ENCODE data around the gene UST. TPM values are rescaled to one million over a fixed set of nuclear protein-coding genes. Genes with fewer than 3 reads are reported as not detected.
"Not testable (repeated sequence)": the region's sequence is repeated elsewhere in the genome, so short reads cannot be mapped to it uniquely, and the experiment has no call there.

UST gene
- total and polyA plus RNA-seq, 7 experiments from 2014 or later, result 0.35 to 2.6 (median 0.46) TPM; not detected in 2

GRCh38 chr6:148853113-148853512, 106.3 kb downstream of the UST start:
- H3K4me3 Mint-ChIP-seq; CTCF ChIA-PET; H3K27ac ChIP-seq (ENCODE audit: low read depth, low read length); intact Hi-C loops (cut with micrococcal nuclease); H3K4me1 ChIP-seq (ENCODE audit: control insufficient read depth in 2 of 2, insufficient read depth in 2 of 2, low read length in 2 of 2); H3K27me3 ChIP-seq (ENCODE audit: control insufficient read depth in 2 of 2, insufficient read depth in 2 of 2, low read length in 2 of 2); ATAC-seq; H3K4me1 Mint-ChIP-seq; H3K27ac Mint-ChIP-seq; H3K9me3 Mint-ChIP-seq; DNase-seq; H3K4me3 ChIP-seq (ENCODE audit: low read length); POLR2A ChIA-PET; H3K9me3 ChIP-seq (ENCODE audit: control insufficient read depth in 2 of 3, low read length in 3 of 3); H3K36me3 ChIP-seq (ENCODE audit: control insufficient read depth in 2 of 3, insufficient read depth in 3 of 3, low read length in 3 of 3); H3K36me3 Mint-ChIP-seq: not testable (repeated sequence)
- peaks cover 8 to 27% (median 12%) of the 10 kb centered on the region in 5 donors for H3K27me3 Mint-ChIP-seq

GRCh38 chr6:148854096-148854495, 107.3 kb downstream of the UST start:
- ATAC-seq (no peak), DNase-seq (no peak)
- Mint-ChIP-seq H3K9me3 (peaks cover 0 to 3% (median 0%) of the 10 kb centered on the region in 11 donors), H3K36me3 (no peaks in the 10 kb centered on the region), H3K4me3 (no peak overlapping the region), H3K4me1 (peaks cover 0 to 4% (median 0%) of the 10 kb centered on the region in 7 donors), H3K27ac (no peak overlapping the region), H3K27me3 (peaks cover 8 to 27% (median 12%) of the 10 kb centered on the region in 5 donors)
- no peak overlapping the region for H3K4me3 ChIP-seq (ENCODE audit: low read length)
- H3K9me3 ChIP-seq (ENCODE audit: control insufficient read depth in 2 of 3, low read length in 3 of 3), result no peaks in the 10 kb centered on the region
- no peaks in the 10 kb centered on the region for H3K4me1 ChIP-seq (ENCODE audit: control insufficient read depth in 2 of 2, insufficient read depth in 2 of 2, low read length in 2 of 2)
- no peak overlapping the region for H3K27ac ChIP-seq (ENCODE audit: low read depth, low read length)
- POLR2A ChIA-PET, result no interaction called here
- H3K36me3 ChIP-seq (ENCODE audit: control insufficient read depth in 2 of 3, insufficient read depth in 3 of 3, low read length in 3 of 3), result no peaks in the 10 kb centered on the region
- H3K27me3 ChIP-seq (ENCODE audit: control insufficient read depth in 2 of 2, insufficient read depth in 2 of 2, low read length in 2 of 2), result no peaks in the 10 kb centered on the region
- CTCF ChIA-PET, result no interaction called here
- intact Hi-C loops (cut with micrococcal nuclease), result no loop called here

GRCh38 chr6:148854992-148855391, 108.2 kb downstream of the UST start:
- H3K4me1 ChIP-seq (ENCODE audit: control insufficient read depth in 2 of 2, insufficient read depth in 2 of 2, low read length in 2 of 2), result no peaks in the 10 kb centered on the region
- intact Hi-C loops (cut with micrococcal nuclease), result no loop called here
- H3K27ac Mint-ChIP-seq, result no peak overlapping the region
- ChIA-PET POLR2A (no interaction called here), CTCF (no interaction called here)
- peaks cover 0 to 3% (median 0%) of the 10 kb centered on the region in 11 donors for H3K9me3 Mint-ChIP-seq
- H3K36me3 ChIP-seq (ENCODE audit: control insufficient read depth in 2 of 3, insufficient read depth in 3 of 3, low read length in 3 of 3), result no peaks in the 10 kb centered on the region
- no peak for DNase-seq
- no peak overlapping the region for H3K4me3 Mint-ChIP-seq
- no peak overlapping the region for H3K27ac ChIP-seq (ENCODE audit: low read depth, low read length)
- no peaks in the 10 kb centered on the region for H3K9me3 ChIP-seq (ENCODE audit: control insufficient read depth in 2 of 3, low read length in 3 of 3)
- peaks cover 8 to 27% (median 12%) of the 10 kb centered on the region in 5 donors for H3K27me3 Mint-ChIP-seq
- no peaks in the 10 kb centered on the region for H3K36me3 Mint-ChIP-seq
- no peak overlapping the region for H3K4me3 ChIP-seq (ENCODE audit: low read length)
- H3K4me1 Mint-ChIP-seq, result peaks cover 0 to 4% (median 0%) of the 10 kb centered on the region in 7 donors
- H3K27me3 ChIP-seq (ENCODE audit: control insufficient read depth in 2 of 2, insufficient read depth in 2 of 2, low read length in 2 of 2), result no peaks in the 10 kb centered on the region
- ATAC-seq, result no peak

- H3K9me3 Mint-ChIP-seq, result peaks cover 0 to 3% (median 0%) of the 10 kb centered on the region in 11 donors
- H3K27ac Mint-ChIP-seq, result no peak overlapping the region
- no peaks in the 10 kb centered on the region for H3K36me3 Mint-ChIP-seq
- DNase-seq (no peak), ATAC-seq (no peak)
- no peak overlapping the region for H3K4me3 ChIP-seq (ENCODE audit: low read length)
- intact Hi-C loops (cut with micrococcal nuclease), result no loop called here
- no peaks in the 10 kb centered on the region for H3K36me3 ChIP-seq (ENCODE audit: control insufficient read depth in 2 of 3, insufficient read depth in 3 of 3, low read length in 3 of 3)
- no peaks in the 10 kb centered on the region for H3K9me3 ChIP-seq (ENCODE audit: control insufficient read depth in 2 of 3, low read length in 3 of 3)
- no peaks in the 10 kb centered on the region for H3K4me1 ChIP-seq (ENCODE audit: control insufficient read depth in 2 of 2, insufficient read depth in 2 of 2, low read length in 2 of 2)
- H3K27me3 Mint-ChIP-seq, result peaks cover 8 to 23% (median 12%) of the 10 kb centered on the region in 5 donors
- H3K4me1 Mint-ChIP-seq, result peaks cover 0 to 4% (median 0%) of the 10 kb centered on the region in 7 donors
- ChIA-PET CTCF (no interaction called here), POLR2A (no interaction called here)
- H3K27me3 ChIP-seq (ENCODE audit: control insufficient read depth in 2 of 2, insufficient read depth in 2 of 2, low read length in 2 of 2), result no peaks in the 10 kb centered on the region
- no peak overlapping the region for H3K27ac ChIP-seq (ENCODE audit: low read depth, low read length)
- no peak overlapping the region for H3K4me3 Mint-ChIP-seq
Measured at GRCh38 chr6:148855744-148856143, 108.9 kb downstream of the UST start.

- H3K4me3 Mint-ChIP-seq, result no peak overlapping the region
- intact Hi-C loops (cut with micrococcal nuclease), result no loop called here
- no peak for ATAC-seq
- peaks cover 0 to 4% (median 0%) of the 10 kb centered on the region in 7 donors for H3K4me1 Mint-ChIP-seq
- H3K27me3 ChIP-seq (ENCODE audit: control insufficient read depth in 2 of 2, insufficient read depth in 2 of 2, low read length in 2 of 2), result no peaks in the 10 kb centered on the region
- no peak overlapping the region for H3K27ac Mint-ChIP-seq
- H3K27ac ChIP-seq (ENCODE audit: low read depth, low read length), result no peak overlapping the region
- no peaks in the 10 kb centered on the region for H3K4me1 ChIP-seq (ENCODE audit: control insufficient read depth in 2 of 2, insufficient read depth in 2 of 2, low read length in 2 of 2)
- no peak overlapping the region for H3K4me3 ChIP-seq (ENCODE audit: low read length)
- no peaks in the 10 kb centered on the region for H3K9me3 ChIP-seq (ENCODE audit: control insufficient read depth in 2 of 3, low read length in 3 of 3)
- no peak for DNase-seq
- peaks cover 0 to 5% (median 0%) of the 10 kb centered on the region in 5 donors for H3K36me3 Mint-ChIP-seq
- ChIA-PET POLR2A (no interaction called here), CTCF (no interaction called here)
- H3K27me3 Mint-ChIP-seq, result peaks cover 11 to 23% (median 16%) of the 10 kb centered on the region in 5 donors
- H3K36me3 ChIP-seq (ENCODE audit: control insufficient read depth in 2 of 3, insufficient read depth in 3 of 3, low read length in 3 of 3), result no peaks in the 10 kb centered on the region
- peaks cover 0 to 9% (median 2%) of the 10 kb centered on the region in 11 donors for H3K9me3 Mint-ChIP-seq
Measured at GRCh38 chr6:148857798-148858390, 111.1 kb downstream of the UST start.

GRCh38 chr6:148864132-148864531, 117.3 kb downstream of the UST start:
- H3K36me3 ChIP-seq (ENCODE audit: control insufficient read depth in 2 of 3, insufficient read depth in 3 of 3, low read length in 3 of 3); intact Hi-C loops (cut with micrococcal nuclease); H3K27ac ChIP-seq (ENCODE audit: low read depth, low read length); H3K27ac Mint-ChIP-seq; H3K4me3 ChIP-seq (ENCODE audit: low read length); H3K9me3 ChIP-seq (ENCODE audit: control insufficient read depth in 2 of 3, low read length in 3 of 3); H3K4me3 Mint-ChIP-seq; POLR2A ChIA-PET; H3K36me3 Mint-ChIP-seq; DNase-seq; CTCF ChIA-PET; H3K4me1 Mint-ChIP-seq; H3K27me3 ChIP-seq (ENCODE audit: control insufficient read depth in 2 of 2, insufficient read depth in 2 of 2, low read length in 2 of 2); H3K4me1 ChIP-seq (ENCODE audit: control insufficient read depth in 2 of 2, insufficient read depth in 2 of 2, low read length in 2 of 2); ATAC-seq: not testable (repeated sequence)
- Mint-ChIP-seq H3K27me3 (peaks cover 3 to 24% (median 13%) of the 10 kb centered on the region in 5 donors), H3K9me3 (peaks cover 0 to 12% (median 5%) of the 10 kb centered on the region in 11 donors)

- H3K36me3 Mint-ChIP-seq, result peaks cover 0 to 5% (median 0%) of the 10 kb centered on the region in 5 donors
- no peak overlapping the region for H3K4me3 ChIP-seq (ENCODE audit: low read length)
- H3K27ac Mint-ChIP-seq, result no peak overlapping the region
- peaks cover 0 to 12% (median 5%) of the 10 kb centered on the region in 11 donors for H3K9me3 Mint-ChIP-seq
- CTCF ChIA-PET, result no interaction called here
- DNase-seq (no peak), ATAC-seq (no peak)
- intact Hi-C loops (cut with micrococcal nuclease), result no loop called here
- H3K27me3 Mint-ChIP-seq, result peaks cover 3 to 24% (median 13%) of the 10 kb centered on the region in 5 donors
- no peaks in the 10 kb centered on the region for H3K4me1 ChIP-seq (ENCODE audit: control insufficient read depth in 2 of 2, insufficient read depth in 2 of 2, low read length in 2 of 2)
- H3K4me3 Mint-ChIP-seq, result no peak overlapping the region
- no peaks in the 10 kb centered on the region for H3K27me3 ChIP-seq (ENCODE audit: control insufficient read depth in 2 of 2, insufficient read depth in 2 of 2, low read length in 2 of 2)
- POLR2A ChIA-PET, result no interaction called here
- no peaks in the 10 kb centered on the region for H3K9me3 ChIP-seq (ENCODE audit: control insufficient read depth in 2 of 3, low read length in 3 of 3)
- no peaks in the 10 kb centered on the region for H3K36me3 ChIP-seq (ENCODE audit: control insufficient read depth in 2 of 3, insufficient read depth in 3 of 3, low read length in 3 of 3)
- peaks cover 0 to 7% (median 0%) of the 10 kb centered on the region in 7 donors for H3K4me1 Mint-ChIP-seq
- no peak overlapping the region for H3K27ac ChIP-seq (ENCODE audit: low read depth, low read length)
Measured at GRCh38 chr6:148864941-148865340, 118.1 kb downstream of the UST start.
